ENCODE data around the gene MMEL1. TPM values are rescaled to one million over a fixed set of nuclear protein-coding genes. Genes with fewer than 3 reads are reported as not detected.

MMEL1 gene
- total RNA-seq, 1 experiment from 2014 or later = not detected

- Histone ChIP-seq H3K36me3 (ENCODE audit: low read depth, low read length) (no peaks in the 10 kb centered on the region), H2AFZ (ENCODE audit: low read length) (no peak overlapping the region), H3K9me3 (ENCODE audit: low read length) (no peaks in the 10 kb centered on the region), H3K4me2 (ENCODE audit: low read length) (no peak overlapping the region), H3K9ac (ENCODE audit: low read length) (no peak overlapping the region), H3K27me3 (ENCODE audit: low read length) (no peaks in the 10 kb centered on the region), H3K4me1 (ENCODE audit: insufficient read depth, low read length) (peaks cover 15% of the 10 kb centered on the region), H3K9me2 (replicated peaks; ENCODE audit: low read length) (no peaks in the 10 kb centered on the region), H3F3A (ENCODE audit: low read length, unreplicated experiment) (no peaks in the 10 kb centered on the region), H3K27ac (ENCODE audit: low read length) (no peak overlapping the region), H4K20me1 (ENCODE audit: low read length) (no peaks in the 10 kb centered on the region), H3K4me3 (ENCODE audit: low read length) (no peak overlapping the region), H3K79me2 (ENCODE audit: low read length) (no peaks in the 10 kb centered on the region)
- ChIA-PET POLR2A (ENCODE audit: unreplicated experiment) (no interaction called here), CTCF (no interaction called here)
- DNase-seq (no peak), ATAC-seq (no peak)
- no TSS peak for BruUV-seq (replicated peaks)
- TF ChIP-seq EZH2 (IDR thresholded peaks at IDR 0.05; ENCODE audit: low read length, unreplicated experiment) = no peak
- TF ChIP-seq EZH2phosphoT487 (IDR thresholded peaks at IDR 0.05; ENCODE audit: borderline replicate concordance, low read length) = no peak
- no peak for TF ChIP-seq CTCF (conservative IDR thresholded peaks at IDR 0.05; ENCODE audit: low read depth, low read length)
- intact Hi-C loops (cut with micrococcal nuclease) = no loop called here
These were observed 74.4 kb downstream of the MMEL1 start for GRCh38 chr1:2558420-2558819.

- no peaks in the 10 kb centered on the region for H3K9me2 ChIP-seq (replicated peaks; ENCODE audit: low read length)
- CTCF ChIA-PET = interaction anchor here (0.6 kb wide), 1 partner anchor 920 kb away, joined by 6 read pairs; no protein-coding TSS in a partner anchor
- H3K4me1 ChIP-seq (ENCODE audit: insufficient read depth, low read length) = peaks cover 15% of the 10 kb centered on the region
- H2AFZ ChIP-seq (ENCODE audit: low read length) = no peak overlapping the region
- no peaks in the 10 kb centered on the region for H3K9me3 ChIP-seq (ENCODE audit: low read length)
- H3K9ac ChIP-seq (ENCODE audit: low read length) = no peak overlapping the region
- H3K4me2 ChIP-seq (ENCODE audit: low read length) = peak overlapping the region; percentile 97; the same call in 1 of the 2 replicates
- H3K36me3 ChIP-seq (ENCODE audit: low read depth, low read length) = no peaks in the 10 kb centered on the region
- intact Hi-C loops (cut with micrococcal nuclease) = no loop called here
- no peaks in the 10 kb centered on the region for H3K27me3 ChIP-seq (ENCODE audit: low read length)
- H3K27ac ChIP-seq (ENCODE audit: low read length) = no peak overlapping the region
- no peaks in the 10 kb centered on the region for H3K79me2 ChIP-seq (ENCODE audit: low read length)
- H3F3A ChIP-seq (ENCODE audit: low read length, unreplicated experiment) = no peaks in the 10 kb centered on the region
- no peaks in the 10 kb centered on the region for H4K20me1 ChIP-seq (ENCODE audit: low read length)
- POLR2A ChIA-PET (ENCODE audit: unreplicated experiment) = no interaction called here
- no peak for DNase-seq
- H3K4me3 ChIP-seq (ENCODE audit: low read length) = no peak overlapping the region
- no TSS peak for BruUV-seq (replicated peaks)
- ATAC-seq = no peak
- no peak for TF ChIP-seq EZH2 (IDR thresholded peaks at IDR 0.05; ENCODE audit: low read length, unreplicated experiment)
- TF ChIP-seq CTCF (conservative IDR thresholded peaks at IDR 0.05; ENCODE audit: low read depth, low read length) = no peak
- TF ChIP-seq EZH2phosphoT487 (IDR thresholded peaks at IDR 0.05; ENCODE audit: borderline replicate concordance, low read length) = no peak
These were observed 75.1 kb downstream of the MMEL1 start for GRCh38 chr1:2557482-2558400.
